Measurements from ENCODE around the gene ANKS1B. TPM values are rescaled to one million over a fixed set of nuclear protein-coding genes. Genes with fewer than 3 reads are reported as not detected.

ANKS1B gene
- total and polyA plus RNA-seq, 10 of the 15 experiments (the other 5 are each of a cell fraction or from before 2014, with no cell fraction given): 0.16 to 1.3 (median 0.82) TPM; not detected in 7

DNA sequence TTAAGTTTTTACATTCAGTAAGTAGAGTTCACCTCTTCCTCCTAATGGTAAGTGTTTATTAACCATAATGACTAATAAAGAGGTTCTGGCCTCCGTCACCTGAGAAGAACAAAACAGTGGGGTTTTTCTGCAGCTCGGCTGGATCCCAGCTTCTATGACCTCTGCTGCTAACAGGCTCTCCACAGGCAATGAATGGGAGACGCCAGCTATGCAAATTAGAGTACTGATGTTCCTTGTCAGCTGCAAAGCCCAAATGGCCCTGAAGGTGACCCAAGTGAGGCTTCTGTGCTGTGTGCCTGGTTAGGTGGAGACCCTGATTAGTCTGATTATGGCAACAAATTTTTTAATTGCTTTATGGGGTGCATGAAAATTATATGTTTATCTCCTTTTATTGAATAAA, 1121.6 kb downstream of the ANKS1B start (continued):
- TF ChIP-seq CUX1 (IDR thresholded peaks at IDR 0.05; ENCODE audit: insufficient replicate concordance, low read depth, low read length) (no peak), SMARCA5 (IDR thresholded peaks at IDR 0.05) (no peak), NFYA (IDR thresholded peaks at IDR 0.05; ENCODE audit: borderline replicate concordance, low read depth, low read length) (no peak), CHD2 (IDR thresholded peaks at IDR 0.05; ENCODE audit: borderline replicate concordance, low read depth, low read length) (no peak), TCF12 (IDR thresholded peaks at IDR 0.05; ENCODE audit: low read depth, low read length) (no peak), PAX8 (IDR thresholded peaks at IDR 0.05) (no peak), BCL3 (IDR thresholded peaks at IDR 0.05; ENCODE audit: borderline replicate concordance, insufficient read depth, low read depth, low read length, poor library complexity, severe bottlenecking) (no peak), CREM (IDR thresholded peaks at IDR 0.05; ENCODE audit: low read depth) (no peak)
